Hepatocyte (in vitro differentiated cells): ENCODE measurements around the gene MICU2. TPM values are rescaled to one million over a fixed set of nuclear protein-coding genes. Genes with fewer than 3 reads are reported as not detected.

ENCODE experiments used
- DNase-seq: peaks from one replicate; pipeline ENCODE4 v3.0.0-alpha.2; 2016; ENCODE audit warnings: low spot score
- H2AFZ ChIP-seq: fragments of 200-600 bp; sonication (generic); 2 replicates; pipeline ENCODE4 v1.6.0; 2016; ENCODE audit warnings: antibody characterized with exemption, mild to moderate bottlenecking
- H3K27ac ChIP-seq: fragments of 200-600 bp; sonication (generic); 2 replicates; pipeline ENCODE4 v1.5.1; 2016; ENCODE audit warnings: mild to moderate bottlenecking
- H3K27me3 ChIP-seq: fragments of 200-600 bp; sonication (generic); 2 replicates; pipeline ENCODE4 v1.6.1; 2016
- H3K36me3 ChIP-seq: fragments of 200-600 bp; sonication (generic); replicated peaks from 2 replicates; pipeline ENCODE4 v1.5.1; 2016; ENCODE audit warnings: low read depth; ENCODE audit not compliant: insufficient read depth
- H3K4me1 ChIP-seq: fragments of 200-600 bp; sonication (generic); 2 replicates; pipeline ENCODE4 v1.5.1; 2016; ENCODE audit warnings: mild to moderate bottlenecking, moderate library complexity; ENCODE audit not compliant: insufficient read depth
- H3K4me2 ChIP-seq: fragments of 200-600 bp; sonication (generic); 2 replicates; pipeline ENCODE4 v1.6.0; 2016
- H3K4me3 ChIP-seq: fragments of 200-600 bp; sonication (generic); 2 replicates; pipeline ENCODE4 v1.5.1; 2016; ENCODE audit warnings: mild to moderate bottlenecking
- H3K79me2 ChIP-seq: fragments of 200-600 bp; sonication (generic); 2 replicates; pipeline ENCODE4 v1.6.0; 2017; ENCODE audit warnings: mild to moderate bottlenecking
- H3K9me2 ChIP-seq: fragments of 200-600 bp; sonication (generic); replicated peaks from 2 replicates; pipeline ENCODE4 v1.6.0; 2017; ENCODE audit warnings: mild to moderate bottlenecking; ENCODE audit not compliant: insufficient read depth
- H3K9me3 ChIP-seq: fragments of 200-600 bp; sonication (generic); 2 replicates; pipeline ENCODE4 v1.5.1; 2016; ENCODE audit warnings: low read depth, mild to moderate bottlenecking
- H4K20me1 ChIP-seq: fragments of 200-600 bp; sonication (generic); 2 replicates; pipeline ENCODE4 v1.6.0; 2016; ENCODE audit warnings: mild to moderate bottlenecking; ENCODE audit not compliant: insufficient read depth, poor library complexity, severe bottlenecking
- CTCF ChIP-seq: fragments of 200-600 bp; sonication (generic); IDR thresholded peaks from 2 replicates; pipeline ENCODE4 v1.5.1; 2016; ENCODE audit warnings: antibody characterized with exemption, mild to moderate bottlenecking; ENCODE audit not compliant: poor library complexity
- EZH2 ChIP-seq: fragments of 200-600 bp; sonication (generic); IDR thresholded peaks from 2 replicates; pipeline ENCODE4 v1.6.1; 2016; ENCODE audit warnings: antibody characterized with exemption, mild to moderate bottlenecking, borderline replicate concordance
- EZH2phosphoT487 ChIP-seq: fragments of 200-600 bp; sonication (generic); IDR thresholded peaks from one replicate; pipeline ENCODE4 v1.6.1; 2018; ENCODE audit warnings: antibody characterized with exemption, mild to moderate bottlenecking, low read depth, moderate library complexity; ENCODE audit not compliant: unreplicated experiment, severe bottlenecking
- WGBS: methylation state at CpG from one replicate; pipeline ENCODE4 v1.1.6; 2016; ENCODE audit warnings: low lambda C conversion rate; ENCODE audit errors: missing lambda C conversion rate; 5-methylcytosine and 5-hydroxymethylcytosine counted together
- polyA plus RNA-seq: library from polyadenylated mRNA; unstranded; fragments of >200 nt; fragmentation: Nextera tagmentation; extraction: Ambion mirVana; gene quantifications from 2 replicates; pipeline ENCODE4 v1.2.1, GENCODE V29; 2016
- total RNA-seq: library from RNA; depleted of rRNA; stranded (reverse); fragments of >200 nt; gene quantifications from 2 replicates; pipeline ENCODE4 v1.2.3, GENCODE V29; 2014

Gene MICU2
- total and polyA plus RNA-seq, 2 experiments from 2014 or later = 48.1 to 95.7 TPM

- Histone ChIP-seq H3K4me2 (no peak overlapping the region), H3K4me1 (no peaks in the 10 kb centered on the region), H3K9me2 (no peaks in the 10 kb centered on the region), H2AFZ (no peak overlapping the region), H3K9me3 (no peaks in the 10 kb centered on the region), H3K27me3 (no peaks in the 10 kb centered on the region), H3K79me2 (peaks cover 91% of the 10 kb centered on the region), H4K20me1 (peaks cover 2% of the 10 kb centered on the region), H3K27ac (no peak overlapping the region), H3K4me3 (no peak overlapping the region), H3K36me3 (no peaks in the 10 kb centered on the region)
- TF ChIP-seq EZH2 = no peak
- TF ChIP-seq CTCF = no peak
- TF ChIP-seq EZH2phosphoT487 = no peak
- WGBS = 76% methylated on average over 1 of the region's 1 CpG
- no peak for DNase-seq
These were observed 18.9 kb downstream of the MICU2 start for GRCh38 chr13:21584973-21585592.

- H3K4me2 ChIP-seq = no peak overlapping the region
These were observed 20.5 kb downstream of the MICU2 start for GRCh38 chr13:21583478-21583877.

GRCh38 chr13:21580736-21581135, 23.2 kb downstream of the MICU2 start:
- Histone ChIP-seq H3K4me1 (no peaks in the 10 kb centered on the region), H3K27ac (no peak overlapping the region), H2AFZ (no peak overlapping the region), H3K9me2 (no peaks in the 10 kb centered on the region), H3K27me3 (no peaks in the 10 kb centered on the region), H3K79me2 (peaks cover 85% of the 10 kb centered on the region), H3K9me3 (no peaks in the 10 kb centered on the region), H3K4me3 (no peak overlapping the region), H4K20me1 (peaks cover 5% of the 10 kb centered on the region), H3K4me2 (no peak overlapping the region), H3K36me3 (no peaks in the 10 kb centered on the region)
- DNase-seq = no peak
- TF ChIP-seq EZH2phosphoT487 = no peak
- TF ChIP-seq EZH2 = no peak
- no peak for TF ChIP-seq CTCF

More at GRCh38 chr13:21583478-21583877, 20.5 kb downstream of the MICU2 start:
- H2AFZ ChIP-seq = no peak overlapping the region
- H3K4me3 ChIP-seq = no peak overlapping the region
- no peaks in the 10 kb centered on the region for H3K9me3 ChIP-seq
- no peaks in the 10 kb centered on the region for H3K27me3 ChIP-seq
- DNase-seq = no peak
- TF ChIP-seq EZH2phosphoT487 = no peak
- TF ChIP-seq EZH2 = no peak
- H3K27ac ChIP-seq = no peak overlapping the region
- 30% methylated on average over 2 of the region's 2 CpGs for WGBS
- H3K79me2 ChIP-seq = peaks cover 87% of the 10 kb centered on the region
- H4K20me1 ChIP-seq = peaks cover 5% of the 10 kb centered on the region
- H3K4me1 ChIP-seq = no peaks in the 10 kb centered on the region
- H3K9me2 ChIP-seq = no peaks in the 10 kb centered on the region
- H3K36me3 ChIP-seq = no peaks in the 10 kb centered on the region

- H3K79me2 ChIP-seq = peaks cover 80% of the 10 kb centered on the region
- no peak overlapping the region for H2AFZ ChIP-seq
- DNase-seq = no peak
- H3K27me3 ChIP-seq = no peaks in the 10 kb centered on the region
- H3K27ac ChIP-seq = no peak overlapping the region
- no peaks in the 10 kb centered on the region for H3K36me3 ChIP-seq
- peaks cover 5% of the 10 kb centered on the region for H4K20me1 ChIP-seq
- no peaks in the 10 kb centered on the region for H3K9me2 ChIP-seq
- no peaks in the 10 kb centered on the region for H3K4me1 ChIP-seq
- WGBS = 97% methylated on average over 3 of the region's 3 CpGs
- no peaks in the 10 kb centered on the region for H3K9me3 ChIP-seq
- H3K4me3 ChIP-seq = no peak overlapping the region
- H3K4me2 ChIP-seq = no peak overlapping the region
- TF ChIP-seq CTCF = no peak
- TF ChIP-seq EZH2 = no peak
- no peak for TF ChIP-seq EZH2phosphoT487
These were observed 24.1 kb downstream of the MICU2 start for GRCh38 chr13:21579754-21580316.
